Gastrocnemius medialis (tissue), 4 donors: Measurements from ENCODE around the gene RPL28. TPM values are rescaled to one million over a fixed set of nuclear protein-coding genes. Genes with fewer than 3 reads are reported as not detected.

Source experiments
- ATAC-seq, 2 donors: fragments of 150-250 bp; one replicate each; pipeline ENCODE4 v1.9.1; 2016
- DNase-seq, 2 donors: peaks; one replicate each; pipeline ENCODE4 v3.0.0-alpha.2; 2019
- H3K27ac ChIP-seq, 4 donors: fragments of 200-600 bp; sonication (generic); 1 replicate in 1 of 4; 2 replicates in 3 of 4; pipeline ENCODE4 v1.5.1; 2016 to 2018; ENCODE audit warnings: mild to moderate bottlenecking in 2 of 4, moderate library complexity in 1 of 4
- H3K27me3 ChIP-seq, 3 donors: fragments of 200-600 bp; sonication (generic) in 2 of 3; 1 replicate in 1 of 3; 2 replicates in 2 of 3; pipeline versions ENCODE4 v1.5.1 to v1.6.0; 2016 to 2019; ENCODE audit warnings: mild to moderate bottlenecking in 1 of 3, moderate library complexity in 1 of 3
- H3K36me3 ChIP-seq, 2 donors: fragments of 200-600 bp; sonication (generic) in 1 of 2; one replicate each; pipeline ENCODE4 v1.5.1; 2017 to 2018
- H3K4me1 ChIP-seq, 2 donors: fragments of 200-600 bp; sonication (generic) in 1 of 2; one replicate each; pipeline ENCODE4 v1.5.1; 2016 to 2017; ENCODE audit warnings: mild to moderate bottlenecking in 2 of 2
- H3K4me3 ChIP-seq, 4 donors: fragments of 200-600 bp; sonication (generic) in 3 of 4; 1 replicate in 1 of 4; 2 replicates in 3 of 4; pipeline ENCODE4 v1.5.1; 2016 to 2019; ENCODE audit warnings: mild to moderate bottlenecking in 2 of 4
- H3K9me3 ChIP-seq, 3 donors: fragments of 200-600 bp; sonication (generic) in 2 of 3; 1 replicate in 1 of 3; 2 replicates in 2 of 3; pipeline ENCODE4 v1.5.1; 2016 to 2019
- CTCF ChIP-seq, 5 experiments: fragments of 450-650 bp in 3 of 5; fragments of 200-600 bp in 2 of 5; sonication (generic) in 2 of 5; IDR thresholded peaks in 4 of 5; conservative IDR thresholded peaks in 1 of 5; 1 replicate in 4 of 5; 2 replicates in 1 of 5; pipeline ENCODE4 v1.5.1; 2016 to 2019; ENCODE audit warnings: antibody characterized with exemption in 5 of 5, mild to moderate bottlenecking in 3 of 5, moderate library complexity in 3 of 5
- POLR2A ChIP-seq, 2 donors: fragments of 450-650 bp; IDR thresholded peaks; one replicate each; pipeline ENCODE4 v1.6.1; 2017; ENCODE audit warnings: antibody characterized with exemption in 2 of 2, mild to moderate bottlenecking in 2 of 2, moderate library complexity in 2 of 2
- in situ Hi-C, 4 donors: fragments of 200-750 bp; cut with MboI; loops; one replicate each; pipeline versions ENCODE4 v1.15.0 to v1.8.0; 2017; ENCODE audit warnings: low sequenced_read_pairs in 4 of 4
- intact Hi-C: fragments of 100-400 bp; cut with DNase I; formaldehyde crosslinking; loops from one replicate; pipeline ENCODE4 v1.15.1; 2023; ENCODE audit warnings: low total_unique reads
- total RNA-seq, 4 donors: library from RNA; depleted of rRNA; stranded (reverse); fragments of >200 nt; gene quantifications; one replicate each; pipeline versions ENCODE4 v1.1.0 to v1.2.3, GENCODE V29; 2016

The RPL28 gene
- total RNA-seq, 4 donors from 2014 or later, result 123 to 278 (median 206) TPM

- Histone ChIP-seq H3K36me3 (peaks cover 0 to 18% of the 10 kb centered on the region in 2 donors), H3K27me3 (peaks cover 0 to under 1% (median 0%) of the 10 kb centered on the region in 3 donors), H3K9me3 (no peaks in the 10 kb centered on the region), H3K27ac (no peak overlapping the region), H3K4me1 (peaks cover 7 to 15% of the 10 kb centered on the region in 2 donors), H3K4me3 (no peak overlapping the region)
- no peak for ATAC-seq
- intact Hi-C loops, result no loop called here
- in situ Hi-C loops, result no loop called here
- DNase-seq, result no peak
- TF ChIP-seq POLR2A (IDR thresholded peaks at IDR 0.05) (no peak), CTCF (IDR thresholded peaks at IDR 0.05 in 4 of 5, conservative IDR thresholded peaks at IDR 0.05 in 1 of 5) (no peak)
Measured at GRCh38 chr19:55345101-55345817, 40.5 kb upstream of the RPL28 start.

GRCh38 chr19:55345818-55346724 is 39.7 kb upstream of the RPL28 start:
- Histone ChIP-seq H3K36me3 (peaks cover 0 to 18% of the 10 kb centered on the region in 2 donors), H3K4me1 (peaks cover 0 to 7% of the 10 kb centered on the region in 2 donors), H3K4me3 (no peak overlapping the region), H3K27me3 (peaks cover 0 to 8% (median under 1%) of the 10 kb centered on the region in 3 donors), H3K27ac (no peak overlapping the region), H3K9me3 (no peaks in the 10 kb centered on the region)
- DNase-seq, result no peak
- in situ Hi-C loops, result no loop called here
- no peak for ATAC-seq
- intact Hi-C loops, result no loop called here
- TF ChIP-seq POLR2A (IDR thresholded peaks at IDR 0.05) (no peak), CTCF (IDR thresholded peaks at IDR 0.05 in 4 of 5, conservative IDR thresholded peaks at IDR 0.05 in 1 of 5) (no peak)

- Histone ChIP-seq H3K27ac (no peak overlapping the region), H3K4me3 (no peak overlapping the region), H3K27me3 (peaks cover 7 to 16% (median 8%) of the 10 kb centered on the region in 3 donors), H3K9me3 (no peaks in the 10 kb centered on the region), H3K4me1 (no peaks in the 10 kb centered on the region), H3K36me3 (peaks cover 0 to 18% of the 10 kb centered on the region in 2 donors)
- ATAC-seq (no peak), DNase-seq (no peak)
- TF ChIP-seq POLR2A (IDR thresholded peaks at IDR 0.05) (no peak), CTCF (IDR thresholded peaks at IDR 0.05 in 4 of 5, conservative IDR thresholded peaks at IDR 0.05 in 1 of 5) (no peak)
- intact Hi-C loops, result no loop called here
- in situ Hi-C loops, result no loop called here
Measured at GRCh38 chr19:55346725-55347441, 38.8 kb upstream of the RPL28 start.

- Histone ChIP-seq H3K4me1 (no peaks in the 10 kb centered on the region), H3K9me3 (no peaks in the 10 kb centered on the region), H3K4me3 (no peak overlapping the region), H3K27me3 (peaks cover 13 to 23% (median 15%) of the 10 kb centered on the region in 3 donors), H3K27ac (no peak overlapping the region), H3K36me3 (peaks cover 0 to 12% of the 10 kb centered on the region in 2 donors)
- ATAC-seq (no peak), DNase-seq (no peak)
- intact Hi-C loops (no loop called here), in situ Hi-C loops (no loop called here)
- TF ChIP-seq CTCF (IDR thresholded peaks at IDR 0.05 in 4 of 5, conservative IDR thresholded peaks at IDR 0.05 in 1 of 5) (no peak), POLR2A (IDR thresholded peaks at IDR 0.05) (no peak)
Measured at GRCh38 chr19:55347442-55348009, 38.2 kb upstream of the RPL28 start.
